Ectodermal cell (in vitro differentiated cells): ENCODE data around the gene TOGARAM1. TPM values are rescaled to one million over a fixed set of nuclear protein-coding genes. Genes with fewer than 3 reads are reported as not detected.
A peak's percentile ranks its signal among the peaks of the same experiment; 100 is the strongest.

Experiments
- H3K27ac ChIP-seq: 2 replicates; pipeline ENCODE4 v1.7.0; 2013; ENCODE audit warnings: mild to moderate bottlenecking, low read depth, low read length; ENCODE audit not compliant: insufficient read depth, poor library complexity, severe bottlenecking
- H3K27me3 ChIP-seq: 2 replicates; pipeline ENCODE4 v1.7.0; 2013; ENCODE audit warnings: mild to moderate bottlenecking, low read length; ENCODE audit not compliant: insufficient read depth, control insufficient read depth, poor library complexity, severe bottlenecking
- H3K36me3 ChIP-seq: one replicate; pipeline ENCODE4 v1.7.0; 2013; ENCODE audit warnings: low read length; ENCODE audit not compliant: control insufficient read depth, insufficient read depth
- H3K4me1 ChIP-seq: one replicate; pipeline ENCODE4 v1.7.0; 2013; ENCODE audit warnings: low read length; ENCODE audit not compliant: control insufficient read depth, insufficient read depth
- H3K4me3 ChIP-seq: 2 replicates; pipeline ENCODE4 v1.7.0; 2013; ENCODE audit warnings: low read depth, low read length, control low read depth; ENCODE audit not compliant: insufficient read depth
- H3K9me3 ChIP-seq: 2 replicates; pipeline ENCODE4 v1.7.0; 2013; ENCODE audit warnings: mild to moderate bottlenecking, low read length, moderate library complexity; ENCODE audit not compliant: control insufficient read depth
- WGBS, 2 experiments: methylation state at CpG; one replicate each; pipeline ENCODE4 v1.1.7; 2013; ENCODE audit warnings: missing lambda C conversion rate in 2 of 2; 5-methylcytosine and 5-hydroxymethylcytosine counted together
- polyA plus RNA-seq, 4 experiments: library from polyadenylated mRNA; stranded (reverse); fragments of 50-300 nt; gene quantifications; one replicate each; pipeline ENCODE4 v1.2.3, GENCODE V29; 2013

The TOGARAM1 gene, protein sequence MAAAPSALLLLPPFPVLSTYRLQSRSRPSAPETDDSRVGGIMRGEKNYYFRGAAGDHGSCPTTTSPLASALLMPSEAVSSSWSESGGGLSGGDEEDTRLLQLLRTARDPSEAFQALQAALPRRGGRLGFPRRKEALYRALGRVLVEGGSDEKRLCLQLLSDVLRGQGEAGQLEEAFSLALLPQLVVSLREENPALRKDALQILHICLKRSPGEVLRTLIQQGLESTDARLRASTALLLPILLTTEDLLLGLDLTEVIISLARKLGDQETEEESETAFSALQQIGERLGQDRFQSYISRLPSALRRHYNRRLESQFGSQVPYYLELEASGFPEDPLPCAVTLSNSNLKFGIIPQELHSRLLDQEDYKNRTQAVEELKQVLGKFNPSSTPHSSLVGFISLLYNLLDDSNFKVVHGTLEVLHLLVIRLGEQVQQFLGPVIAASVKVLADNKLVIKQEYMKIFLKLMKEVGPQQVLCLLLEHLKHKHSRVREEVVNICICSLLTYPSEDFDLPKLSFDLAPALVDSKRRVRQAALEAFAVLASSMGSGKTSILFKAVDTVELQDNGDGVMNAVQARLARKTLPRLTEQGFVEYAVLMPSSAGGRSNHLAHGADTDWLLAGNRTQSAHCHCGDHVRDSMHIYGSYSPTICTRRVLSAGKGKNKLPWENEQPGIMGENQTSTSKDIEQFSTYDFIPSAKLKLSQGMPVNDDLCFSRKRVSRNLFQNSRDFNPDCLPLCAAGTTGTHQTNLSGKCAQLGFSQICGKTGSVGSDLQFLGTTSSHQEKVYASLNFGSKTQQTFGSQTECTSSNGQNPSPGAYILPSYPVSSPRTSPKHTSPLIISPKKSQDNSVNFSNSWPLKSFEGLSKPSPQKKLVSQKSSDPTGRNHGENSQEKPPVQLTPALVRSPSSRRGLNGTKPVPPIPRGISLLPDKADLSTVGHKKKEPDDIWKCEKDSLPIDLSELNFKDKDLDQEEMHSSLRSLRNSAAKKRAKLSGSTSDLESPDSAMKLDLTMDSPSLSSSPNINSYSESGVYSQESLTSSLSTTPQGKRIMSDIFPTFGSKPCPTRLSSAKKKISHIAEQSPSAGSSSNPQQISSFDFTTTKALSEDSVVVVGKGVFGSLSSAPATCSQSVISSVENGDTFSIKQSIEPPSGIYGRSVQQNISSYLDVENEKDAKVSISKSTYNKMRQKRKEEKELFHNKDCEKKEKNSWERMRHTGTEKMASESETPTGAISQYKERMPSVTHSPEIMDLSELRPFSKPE (N-terminal part only)
- 14.7 TPM for polyA plus RNA-seq (2013, experiment 1 of 4)
- polyA plus RNA-seq (2013, experiment 2 of 4): 12.4 TPM
- polyA plus RNA-seq (2013, experiment 3 of 4): 15.5 TPM
- 13.3 TPM for polyA plus RNA-seq (2013, experiment 4 of 4)

DNA sequence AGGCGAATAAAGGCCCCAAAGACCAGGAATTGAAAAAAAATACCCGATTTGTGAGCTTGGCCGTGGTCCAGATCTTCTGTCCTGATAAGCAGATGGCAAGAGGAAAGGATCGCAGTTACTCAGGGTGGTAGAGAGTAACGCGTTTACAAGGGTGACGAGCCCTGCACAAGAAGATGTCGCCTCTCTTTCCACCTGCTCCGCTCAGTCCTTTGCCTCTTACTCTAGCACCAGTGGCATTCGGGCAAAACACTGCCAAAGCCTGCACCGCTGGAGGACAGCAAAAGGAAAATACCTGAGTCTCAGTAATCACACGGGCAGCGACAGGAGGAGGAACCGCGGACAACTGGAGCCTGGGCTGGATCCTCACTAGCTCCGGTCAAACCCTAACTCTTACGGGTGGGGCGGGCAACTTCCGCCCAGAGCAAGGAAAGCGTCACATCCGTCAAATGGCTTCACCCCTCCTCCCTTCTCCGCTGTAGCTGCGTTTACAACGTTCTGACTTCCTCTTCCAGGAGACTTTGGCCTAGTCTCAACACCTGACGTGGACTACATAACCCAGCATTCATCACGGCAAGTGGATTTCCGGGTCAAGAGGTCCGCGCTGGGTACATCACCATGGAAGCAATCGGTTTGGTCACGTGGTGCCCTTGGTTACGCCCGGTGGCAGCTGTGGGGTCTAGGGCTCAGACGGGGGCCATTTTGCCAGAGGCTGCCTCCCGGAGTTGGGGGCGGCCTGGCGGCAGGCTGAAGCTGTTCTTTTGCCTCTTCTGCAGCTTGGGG, at the start of gene TOGARAM1, which contains the start of gene KLHL28:
TOGARAM1 (plus strand) TSS at position 637 of the 780 bp plus-strand sequence. CDS start 232 bp downstream, outside the sequence.
KLHL28 (minus strand) TSS at position 394 of the 780 bp plus-strand sequence. CDS start 16,019 bp downstream, outside the sequence.
- WGBS, 2 experiments: 0 to 1% methylated on average over 37 of the region's 37 CpGs
- Histone ChIP-seq H3K27me3 (no peaks in the 10 kb centered on the region), H3K27ac (peak within 1 kb of the TSS; percentile 93), H3K36me3 (no peaks in the 10 kb centered on the region), H3K4me1 (peaks cover 8% of the 10 kb centered on the region), H3K9me3 (no peaks in the 10 kb centered on the region), H3K4me3 (peak within 1 kb of the TSS; percentile 94)

DNA sequence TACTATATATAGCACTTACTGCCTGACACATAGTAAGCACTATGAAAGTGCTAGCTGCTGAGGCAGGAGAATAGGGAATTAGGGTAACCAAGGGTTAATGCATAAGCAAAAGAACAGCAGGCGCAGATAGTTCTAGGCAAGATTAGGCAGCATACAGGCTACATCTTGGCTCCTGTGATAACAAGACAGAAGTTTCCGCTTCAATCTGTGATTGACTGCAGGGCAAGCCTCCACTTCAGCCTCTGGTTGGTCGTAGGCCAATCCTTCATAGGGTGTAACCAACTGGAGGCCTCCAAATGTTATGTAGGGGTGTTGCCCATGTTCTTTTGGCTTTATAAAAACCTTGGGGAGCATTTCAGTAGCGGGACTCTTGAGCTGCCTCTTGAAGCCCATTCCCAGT, 47.1 kb upstream of the TOGARAM1 start:
- Histone ChIP-seq H3K4me1 (no peaks in the 10 kb centered on the region), H3K9me3 (no peaks in the 10 kb centered on the region), H3K4me3 (no peak overlapping the region), H3K36me3 (no peaks in the 10 kb centered on the region), H3K27ac (no peak overlapping the region), H3K27me3 (peaks cover 7% of the 10 kb centered on the region)
- WGBS, 2 experiments: 70 to 77% methylated on average over 4 of the region's 4 CpGs

DNA sequence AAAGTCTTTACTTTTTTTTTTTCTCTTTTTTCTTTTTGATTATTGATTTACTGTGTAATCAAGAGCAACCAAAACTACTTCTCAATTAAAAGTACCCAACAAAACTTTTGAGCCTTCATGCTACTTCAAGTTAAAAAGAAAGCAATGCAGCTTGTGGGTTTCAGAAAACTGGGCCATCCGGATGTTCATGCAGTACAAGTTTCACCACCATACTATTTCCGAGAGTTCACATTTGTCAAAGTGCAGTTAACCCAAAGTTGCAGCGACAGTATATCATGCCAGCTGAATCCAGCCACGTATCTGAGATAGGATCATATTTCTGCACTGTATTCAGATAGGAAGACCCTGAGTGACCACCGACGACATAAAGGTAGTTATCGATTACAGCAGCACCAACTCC, 33.2 kb upstream of the TOGARAM1 start:
- H3K4me3 ChIP-seq: no peak overlapping the region
- H3K9me3 ChIP-seq: no peaks in the 10 kb centered on the region
- H3K4me1 ChIP-seq: no peaks in the 10 kb centered on the region
- no peak overlapping the region for H3K27ac ChIP-seq
- H3K27me3 ChIP-seq: no peaks in the 10 kb centered on the region
- 93 to 98% methylated on average over 7 of the region's 7 CpGs for WGBS, 2 experiments
- no peaks in the 10 kb centered on the region for H3K36me3 ChIP-seq

DNA sequence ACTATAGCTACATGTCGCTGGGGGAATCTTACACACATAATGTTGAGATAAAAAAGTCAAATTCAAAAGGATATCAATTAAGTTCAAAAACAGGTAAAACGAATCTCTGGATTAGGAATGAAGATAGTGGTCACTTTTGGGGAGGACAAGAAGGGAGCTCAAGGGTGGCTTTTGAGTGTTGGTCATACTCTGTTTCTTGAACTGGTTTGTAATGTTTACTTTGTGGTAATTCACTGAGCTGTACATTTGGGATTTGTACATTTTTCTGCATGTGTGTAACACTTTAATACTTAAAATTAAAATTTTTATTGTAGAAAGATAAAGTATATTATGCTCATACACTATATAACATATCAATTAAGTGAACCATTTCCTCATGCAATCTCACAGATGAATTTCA, 26.8 kb upstream of the TOGARAM1 start:
- Histone ChIP-seq H3K4me1 (no peaks in the 10 kb centered on the region), H3K4me3 (no peak overlapping the region), H3K27me3 (no peaks in the 10 kb centered on the region), H3K36me3 (peaks cover 2% of the 10 kb centered on the region), H3K9me3 (no peaks in the 10 kb centered on the region), H3K27ac (no peak overlapping the region)
- 89 to 94% methylated on average over 1 to 2 of the region's 2 CpGs for WGBS, 2 experiments

DNA sequence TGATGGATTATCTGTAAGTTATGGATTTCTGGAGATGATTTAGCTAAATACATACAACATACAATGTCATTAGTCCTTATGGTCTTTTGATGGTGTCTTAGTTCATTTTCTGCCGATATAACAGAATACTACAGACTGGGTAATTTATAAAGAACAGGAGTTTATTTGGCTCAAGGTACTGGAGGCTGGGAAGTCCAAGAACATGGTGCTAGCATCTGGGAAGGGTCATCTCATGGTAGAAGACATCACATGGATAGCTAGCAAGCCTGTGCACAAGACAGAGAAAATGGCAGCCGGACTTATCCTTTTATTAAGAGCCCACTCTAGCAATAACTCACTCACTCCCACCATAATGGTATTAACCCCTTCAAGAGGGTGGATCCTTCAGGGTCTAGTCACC, 24.4 kb upstream of the TOGARAM1 start:
- Histone ChIP-seq H3K36me3 (peaks cover 12% of the 10 kb centered on the region), H3K9me3 (no peaks in the 10 kb centered on the region), H3K27me3 (no peaks in the 10 kb centered on the region), H3K27ac (no peak overlapping the region), H3K4me1 (no peaks in the 10 kb centered on the region), H3K4me3 (no peak overlapping the region)
- 94 to 95% methylated on average over 2 of the region's 2 CpGs for WGBS, 2 experiments

DNA sequence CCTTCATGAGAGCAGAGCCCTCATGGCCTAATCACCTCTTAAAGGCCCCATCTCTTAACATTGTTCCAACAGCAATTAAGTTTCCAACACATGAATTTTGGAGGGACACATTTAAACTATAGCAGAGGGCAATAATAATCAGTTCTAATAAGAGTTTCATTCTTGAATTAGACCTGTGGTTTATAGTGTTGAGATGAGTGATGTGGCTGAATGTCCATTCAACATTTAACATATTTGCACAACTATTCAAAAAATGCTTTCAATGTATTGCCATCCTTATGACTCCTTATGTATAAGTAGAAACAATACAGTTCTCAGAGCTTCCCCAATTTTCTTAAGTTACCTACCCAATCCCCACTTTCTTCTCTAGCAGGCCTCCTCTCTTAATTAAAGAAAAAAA, 21.8 kb upstream of the TOGARAM1 start:
- Histone ChIP-seq H3K4me3 (no peak overlapping the region), H3K36me3 (peaks cover 16% of the 10 kb centered on the region), H3K4me1 (no peaks in the 10 kb centered on the region), H3K27ac (no peak overlapping the region), H3K9me3 (no peaks in the 10 kb centered on the region), H3K27me3 (no peaks in the 10 kb centered on the region)

DNA sequence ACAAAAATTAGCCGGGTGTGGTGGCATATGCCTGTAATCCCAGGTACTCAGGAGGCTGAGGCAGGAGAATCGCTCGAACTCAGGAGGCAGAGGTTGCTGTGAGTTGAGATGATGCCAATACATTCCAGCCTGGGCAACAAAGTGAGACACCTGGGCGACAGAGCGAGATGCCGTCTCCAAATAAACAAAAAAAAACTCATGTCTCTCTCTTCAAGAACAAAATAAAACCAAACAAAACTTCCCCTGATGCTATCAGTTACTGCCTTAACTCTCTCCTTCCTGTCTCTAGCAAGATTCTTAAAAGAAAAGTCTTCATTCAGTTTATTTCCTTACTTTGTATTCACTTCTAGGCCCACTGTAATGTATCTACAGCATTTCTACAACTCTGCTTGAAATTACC, 21.0 kb upstream of the TOGARAM1 start:
- Histone ChIP-seq H3K27me3 (no peaks in the 10 kb centered on the region), H3K27ac (no peak overlapping the region), H3K4me1 (no peaks in the 10 kb centered on the region), H3K36me3 (peaks cover 20% of the 10 kb centered on the region), H3K9me3 (no peaks in the 10 kb centered on the region), H3K4me3 (no peak overlapping the region)
- 93 to 94% methylated on average over 6 of the region's 6 CpGs for WGBS, 2 experiments

DNA sequence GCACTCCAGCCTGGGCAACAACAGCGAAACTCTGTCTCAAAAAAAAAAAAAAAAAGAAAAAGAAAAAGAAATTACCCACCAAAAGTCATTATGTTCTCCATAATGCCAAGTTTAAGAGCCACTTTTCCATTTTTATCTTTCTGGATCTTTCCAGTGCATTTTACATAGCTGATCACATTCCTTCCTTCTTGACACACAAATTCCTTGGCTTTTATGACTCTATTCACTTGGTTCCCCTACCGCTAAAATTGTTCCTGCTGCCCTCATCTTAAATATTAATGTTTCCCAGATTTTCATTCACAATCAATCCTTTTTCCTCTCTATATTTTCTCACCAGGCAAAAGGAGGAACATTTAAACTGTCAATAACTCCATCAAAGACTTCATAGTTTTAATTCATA, 20.4 kb upstream of the TOGARAM1 start:
- H3K4me1 ChIP-seq: no peaks in the 10 kb centered on the region
- 98 to 99% methylated on average over 2 of the region's 2 CpGs for WGBS, 2 experiments
- no peak overlapping the region for H3K4me3 ChIP-seq
- H3K27me3 ChIP-seq: no peaks in the 10 kb centered on the region
- no peaks in the 10 kb centered on the region for H3K9me3 ChIP-seq
- H3K36me3 ChIP-seq: peaks cover 20% of the 10 kb centered on the region
- no peak overlapping the region for H3K27ac ChIP-seq

DNA sequence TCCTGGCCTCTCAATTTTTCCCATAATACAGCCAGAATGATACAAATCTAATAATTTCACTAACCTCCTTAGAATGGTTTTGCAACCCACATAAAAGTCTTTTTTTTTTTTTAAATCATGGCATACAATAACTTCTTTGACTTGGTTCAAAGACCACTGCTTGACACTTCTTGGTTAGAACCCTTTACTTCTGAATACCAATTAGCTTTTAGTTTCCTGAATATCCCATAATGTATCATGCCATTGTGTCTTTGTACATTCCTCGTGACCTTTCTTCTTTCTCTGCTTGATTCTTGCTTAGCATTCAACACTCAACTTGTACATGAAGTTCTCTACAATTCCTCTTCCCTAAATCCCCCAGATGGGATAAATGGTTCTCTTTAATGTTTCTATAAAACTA, 19.6 kb upstream of the TOGARAM1 start:
- H3K27me3 ChIP-seq: no peaks in the 10 kb centered on the region
- H3K9me3 ChIP-seq: no peaks in the 10 kb centered on the region
- no peak overlapping the region for H3K27ac ChIP-seq
- H3K36me3 ChIP-seq: peaks cover 20% of the 10 kb centered on the region
- no peak overlapping the region for H3K4me3 ChIP-seq
- WGBS, 2 experiments: 92 to 94% methylated on average over 1 of the region's 1 CpG
- H3K4me1 ChIP-seq: no peaks in the 10 kb centered on the region
